IPS DF 6.9 (cell line): ENCODE results near the gene MPRIP.
"Not testable (repeated sequence)": the region's sequence is repeated elsewhere in the genome, so short reads cannot be mapped to it uniquely, and the experiment has no call there.

Experiments
- DNase-seq: peaks from one replicate; pipeline ENCODE4 v3.0.0-alpha.2; 2013; ENCODE audit warnings: low read depth, low spot score
- H3K27ac ChIP-seq: one replicate; pipeline ENCODE4 v1.5.1; 2013; ENCODE audit warnings: low read length, control low read depth
- H3K27me3 ChIP-seq: 2 replicates; pipeline ENCODE4 v1.6.1; 2013; ENCODE audit warnings: mild to moderate bottlenecking, low read length; ENCODE audit not compliant: control insufficient read depth, insufficient read depth
- H3K36me3 ChIP-seq: 2 replicates; pipeline ENCODE4 v1.6.1; 2013; ENCODE audit warnings: low read length; ENCODE audit not compliant: control insufficient read depth, insufficient read depth
- H3K4me1 ChIP-seq: 2 replicates; pipeline ENCODE4 v1.6.1; 2013; ENCODE audit warnings: low read length; ENCODE audit not compliant: control insufficient read depth, insufficient read depth
- H3K4me3 ChIP-seq: 2 replicates; pipeline ENCODE4 v1.5.1; 2013; ENCODE audit warnings: mild to moderate bottlenecking, low read length
- H3K9me3 ChIP-seq: 2 replicates; pipeline ENCODE4 v1.6.1; 2013; ENCODE audit warnings: low read length, inconsistent platforms; ENCODE audit not compliant: control insufficient read depth, insufficient read depth
- WGBS: extraction: QIAGEN DNeasy Blood & Tissue Kit; methylation state at CpG from one replicate; pipeline ENCODE4 v1.1.7; 2013; ENCODE audit warnings: mixed read lengths, missing lambda C conversion rate; ENCODE audit not compliant: insufficient read length, insufficient coverage; 5-methylcytosine and 5-hydroxymethylcytosine counted together

The MPRIP gene

DNA sequence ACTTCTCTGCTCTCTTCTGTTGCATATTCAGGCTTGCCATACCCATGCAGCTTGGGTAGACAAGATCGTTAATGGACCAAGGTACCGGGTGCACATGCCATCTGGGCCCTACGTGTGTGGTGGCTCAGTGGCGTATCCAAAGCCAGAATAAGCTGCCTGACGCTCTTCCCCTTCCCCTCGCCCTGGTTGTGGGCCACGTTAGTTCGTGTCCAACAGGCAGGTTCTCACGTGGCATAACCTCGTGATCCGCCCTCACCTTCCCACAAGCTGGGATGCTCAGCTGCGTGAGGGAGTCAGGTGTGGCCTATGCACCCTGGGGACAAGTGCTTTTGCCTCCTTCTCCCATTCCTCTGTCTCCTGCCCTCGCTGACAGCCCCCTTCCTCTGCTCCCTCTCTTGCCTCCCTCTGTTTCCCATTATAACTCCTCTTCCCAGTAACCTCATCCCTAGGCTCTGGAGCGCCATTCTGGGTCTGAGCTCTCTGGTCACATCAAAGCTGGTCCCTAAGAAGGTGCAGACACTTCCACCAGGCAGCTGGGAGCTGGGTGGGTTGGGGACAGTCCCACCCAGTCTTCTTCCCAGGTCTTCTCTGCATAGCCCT is 86.3 kb downstream of the MPRIP start:
- H3K4me3 ChIP-seq = no peak overlapping the region
- whole genome bisulfite sequencing = no CpG with 5 or more reads among the region's 14 CpGs
- DNase-seq = no peak
- peaks cover 13% of the 10 kb centered on the region for H3K36me3 ChIP-seq
- H3K27me3 ChIP-seq = no peaks in the 10 kb centered on the region
- no peaks in the 10 kb centered on the region for H3K9me3 ChIP-seq
- H3K27ac ChIP-seq = no peak overlapping the region
- peaks cover 3% of the 10 kb centered on the region for H3K4me1 ChIP-seq

DNA sequence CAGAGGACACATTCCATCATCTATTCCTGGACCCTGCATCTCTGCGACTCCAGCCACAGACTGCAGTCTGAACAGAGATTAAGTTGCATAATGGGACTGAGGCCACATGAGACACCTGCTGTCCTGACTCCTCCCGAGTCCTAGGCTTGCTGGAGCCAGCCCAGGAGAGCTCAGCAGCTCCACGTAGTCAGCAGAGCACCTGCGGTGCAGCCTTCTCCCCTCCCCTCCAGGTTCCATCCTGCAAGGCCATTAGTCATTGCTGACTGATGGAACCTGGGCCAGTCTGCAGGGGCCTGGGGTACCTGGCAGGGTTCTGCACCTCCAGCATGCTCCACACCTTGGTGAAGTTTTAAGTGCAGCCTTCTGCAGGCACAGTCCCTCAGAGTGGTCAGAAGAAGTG is 87.2 kb downstream of the MPRIP start:
- no CpG with 5 or more reads among the region's 4 CpGs for WGBS
- no peak for DNase-seq
- Histone ChIP-seq H3K27me3 (no peaks in the 10 kb centered on the region), H3K4me3 (no peak overlapping the region), H3K36me3 (peaks cover 13% of the 10 kb centered on the region), H3K9me3 (no peaks in the 10 kb centered on the region), H3K27ac (no peak overlapping the region), H3K4me1 (peaks cover 3% of the 10 kb centered on the region)

GRCh38 chr17:17130077-17130844 is 88.0 kb downstream of the MPRIP start:
- H3K4me1 ChIP-seq = peaks cover 3% of the 10 kb centered on the region
- H3K27ac ChIP-seq = no peak overlapping the region
- H3K4me3 ChIP-seq = no peak overlapping the region
- H3K36me3 ChIP-seq = peaks cover 13% of the 10 kb centered on the region
- DNase-seq = no peak
- no peaks in the 10 kb centered on the region for H3K27me3 ChIP-seq
- 100% methylated on average over 1 of the region's 12 CpGs for WGBS
- no peaks in the 10 kb centered on the region for H3K9me3 ChIP-seq

GRCh38 chr17:17131839-17132238 is 89.6 kb downstream of the MPRIP start:
- no CpG with 5 or more reads among the region's 4 CpGs for WGBS
- peaks cover 16% of the 10 kb centered on the region for H3K36me3 ChIP-seq
- H3K9me3 ChIP-seq = no peaks in the 10 kb centered on the region
- H3K4me1 ChIP-seq = peaks cover 3% of the 10 kb centered on the region
- no peak for DNase-seq
- H3K27ac ChIP-seq = no peak overlapping the region
- H3K27me3 ChIP-seq = no peaks in the 10 kb centered on the region
- H3K4me3 ChIP-seq = no peak overlapping the region

GRCh38 chr17:17132746-17133145 is 90.5 kb downstream of the MPRIP start:
- no peaks in the 10 kb centered on the region for H3K27me3 ChIP-seq
- H3K9me3 ChIP-seq = no peaks in the 10 kb centered on the region
- WGBS = no CpG with 5 or more reads among the region's 8 CpGs
- no peak for DNase-seq
- no peak overlapping the region for H3K27ac ChIP-seq
- H3K36me3 ChIP-seq = peaks cover 12% of the 10 kb centered on the region
- no peak overlapping the region for H3K4me3 ChIP-seq
- H3K4me1 ChIP-seq = peaks cover 3% of the 10 kb centered on the region

DNA sequence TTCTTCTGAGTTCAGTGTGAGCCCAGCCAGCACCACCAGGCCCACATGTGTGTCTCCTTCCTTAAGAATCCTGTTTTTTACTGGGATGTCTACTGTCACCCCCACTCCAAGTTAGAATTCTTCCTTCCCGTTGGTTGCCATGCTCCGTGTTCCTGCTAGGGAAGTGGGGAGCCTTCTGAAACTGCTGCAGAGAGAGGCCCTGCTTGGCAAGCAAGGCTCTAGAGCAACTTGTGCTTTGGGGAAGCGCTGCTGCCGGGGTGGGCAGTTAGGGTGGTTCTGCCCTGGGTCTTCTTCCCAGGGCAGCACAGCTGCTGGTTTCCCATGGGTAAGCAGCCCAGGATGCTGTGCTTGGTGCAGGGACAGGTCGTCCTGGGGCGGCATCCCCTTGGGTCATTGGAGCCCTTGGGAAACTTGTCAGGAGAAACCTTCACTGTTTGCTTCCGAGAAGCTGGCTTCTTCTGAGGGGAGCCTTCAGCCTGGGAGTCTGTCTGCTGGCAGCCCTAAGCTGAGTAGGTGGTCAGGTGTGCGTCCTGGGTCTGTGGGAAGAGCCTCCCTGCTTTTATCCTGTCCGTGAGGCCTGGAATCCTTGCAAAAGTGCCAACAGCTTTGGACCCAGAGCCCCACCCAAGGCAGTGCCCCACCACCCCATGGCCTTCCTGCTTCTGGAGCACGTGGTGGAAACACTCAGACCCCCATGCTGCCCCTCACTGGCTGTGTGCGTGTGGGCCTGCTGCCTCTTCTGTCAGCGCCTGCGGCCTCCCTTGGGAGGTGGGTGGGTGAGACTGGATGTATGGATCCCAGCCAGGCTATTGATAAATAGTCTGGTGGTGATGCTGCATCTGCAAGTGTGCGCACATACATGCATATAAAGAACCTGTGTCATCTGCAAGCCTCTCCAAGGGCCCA is 92.0 kb downstream of the MPRIP start:
- H3K4me1 ChIP-seq = peaks cover 3% of the 10 kb centered on the region
- no peak for DNase-seq
- no peaks in the 10 kb centered on the region for H3K9me3 ChIP-seq
- no peaks in the 10 kb centered on the region for H3K27me3 ChIP-seq
- no CpG with 5 or more reads among the region's 14 CpGs for WGBS
- H3K36me3 ChIP-seq = peaks cover 19% of the 10 kb centered on the region
- H3K4me3 ChIP-seq = no peak overlapping the region
- no peak overlapping the region for H3K27ac ChIP-seq

DNA sequence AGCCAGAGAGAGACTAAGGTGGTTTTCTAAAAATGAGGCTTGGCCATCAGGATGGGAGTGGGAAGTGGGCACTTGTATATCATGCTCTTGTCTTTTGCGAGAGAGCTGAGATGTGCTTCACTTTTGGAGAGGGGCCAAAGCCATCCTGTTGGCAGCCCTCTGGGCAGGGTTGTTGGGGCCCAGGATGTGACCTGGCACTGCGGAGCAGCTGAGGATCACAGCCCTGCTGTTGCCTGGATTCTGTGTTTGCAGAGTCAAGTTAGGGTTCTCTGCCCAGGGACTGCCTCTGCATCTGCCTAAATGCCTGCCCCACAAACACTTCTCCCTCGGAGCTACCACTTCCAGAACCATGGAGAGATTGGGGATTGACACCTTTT is 92.7 kb downstream of the MPRIP start:
- Histone ChIP-seq H3K4me3 (no peak overlapping the region), H3K4me1 (peaks cover 3% of the 10 kb centered on the region), H3K36me3 (peaks cover 19% of the 10 kb centered on the region), H3K27me3 (no peaks in the 10 kb centered on the region), H3K9me3 (no peaks in the 10 kb centered on the region), H3K27ac (no peak overlapping the region)
- no peak for DNase-seq
- no CpG with 5 or more reads among the region's 3 CpGs for WGBS

DNA sequence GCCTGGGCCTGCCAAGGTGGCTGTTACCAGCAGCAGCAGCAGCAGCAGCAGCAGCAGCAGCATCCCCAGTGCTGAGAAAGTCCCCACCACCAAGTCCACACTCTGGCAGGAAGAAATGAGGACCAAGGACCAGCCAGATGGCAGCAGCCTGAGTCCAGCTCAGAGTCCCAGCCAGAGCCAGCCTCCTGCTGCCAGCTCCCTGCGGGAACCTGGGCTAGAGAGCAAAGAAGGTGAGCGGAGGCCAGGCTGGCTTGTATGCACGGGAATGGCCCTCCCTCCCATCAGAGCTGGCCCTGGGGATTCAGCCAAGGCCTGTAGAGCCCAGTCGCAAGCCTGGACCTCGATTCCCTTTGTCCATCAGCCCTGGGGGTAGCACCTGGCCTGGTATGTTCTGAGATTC is 94.0 kb downstream of the MPRIP start:
- H3K27me3 ChIP-seq, H3K9me3 ChIP-seq, H3K4me1 ChIP-seq, DNase-seq, H3K27ac ChIP-seq, H3K4me3 ChIP-seq: not testable (repeated sequence)
- no CpG with 5 or more reads among the region's 5 CpGs for WGBS
- H3K36me3 ChIP-seq = peaks cover 19% of the 10 kb centered on the region

GRCh38 chr17:17137731-17138585 is 95.7 kb downstream of the MPRIP start:
- no peak overlapping the region for H3K27ac ChIP-seq
- no peaks in the 10 kb centered on the region; the same call in 1 of the 2 replicates for H3K4me1 ChIP-seq
- no peaks in the 10 kb centered on the region for H3K9me3 ChIP-seq
- H3K4me3 ChIP-seq = no peak overlapping the region
- DNase-seq = no peak
- no peaks in the 10 kb centered on the region for H3K27me3 ChIP-seq
- peaks cover 16% of the 10 kb centered on the region; the same call in 1 of the 2 replicates for H3K36me3 ChIP-seq
- no CpG with 5 or more reads among the region's 30 CpGs for WGBS
